H1 (cell line): Measurements from ENCODE around the gene CD44. TPM values are rescaled to one million over a fixed set of nuclear protein-coding genes. Genes with fewer than 3 reads are reported as not detected.

Experiments used
- EZH2 ChIP-seq: fragments of 200-600 bp; sonication (generic); IDR thresholded peaks from 2 replicates; pipeline ENCODE4 v1.7.1; 2012; ENCODE audit warnings: low read depth, mild to moderate bottlenecking, moderate library complexity, low read length, inconsistent platforms; ENCODE audit not compliant: severe bottlenecking
- JUND ChIP-seq: IDR thresholded peaks from 2 replicates; pipeline ENCODE4 v1.6.1; 2011; ENCODE audit warnings: mild to moderate bottlenecking, improper control_type of control experiment, low read length
- polyA plus RNA-seq, 7 experiments: library from polyadenylated mRNA; depleted of rRNA in 3 of 7; stranded (reverse) in 5 of 7; unstranded in 2 of 7; fragments of >200 nt in 5 of 7; fragments of 200-250 nt in 2 of 7; gene quantifications; 1 replicate in 5 of 7; 2 replicates in 1 of 7; 4 replicates in 1 of 7; pipeline versions ENCODE4 v1.2.1 to v1.2.3, GENCODE V29; 2011 to 2013; ENCODE audit warnings: missing spikeins in 2 of 7, mixed read lengths in 2 of 7
- total RNA-seq: library from RNA; stranded (reverse); fragmentation: NEBNext Ultra II Directional; extraction: Animal tissue kit (Norgen Biotek cat#: 25700); gene quantifications from 2 replicates; pipeline ENCODE4 v1.2.1, GENCODE V29; 2021

CD44 gene
- total and polyA plus RNA-seq, 2 of the 8 experiments (the other 6 are each of a cell fraction or from before 2014, with no cell fraction given) = 11.8 to 13.7 TPM

DNA sequence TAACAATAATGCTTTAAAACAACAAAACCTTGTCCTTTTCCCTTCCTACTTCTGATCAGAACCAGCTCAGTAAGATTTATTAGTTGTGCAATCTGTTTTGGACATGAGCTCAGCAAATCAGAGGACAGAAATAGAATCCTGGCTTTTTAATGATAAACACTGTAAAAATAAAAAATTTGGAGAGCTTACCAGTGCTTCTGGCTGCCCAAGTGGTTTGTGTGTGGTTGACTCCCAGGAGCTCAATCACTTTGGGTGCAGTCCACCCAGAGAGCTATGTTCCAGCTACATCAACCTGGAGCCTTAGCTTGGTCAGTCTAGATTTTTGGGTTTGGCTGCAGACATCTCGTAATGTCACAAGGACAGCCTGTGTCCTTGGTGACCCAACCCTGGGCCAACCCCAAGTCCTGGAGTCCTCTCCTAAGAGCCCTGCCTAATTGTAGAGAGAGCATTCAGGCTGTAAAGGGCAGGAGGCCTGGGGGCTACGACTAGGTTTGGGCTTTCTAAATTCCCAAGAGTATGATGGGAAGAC, 28.5 kb downstream of the CD44 start (continued):
- TF ChIP-seq JUND (no peak), EZH2 (no peak)
